Testis (tissue), 3 donors: ENCODE data around the gene BABAM2. TPM values are rescaled to one million over a fixed set of nuclear protein-coding genes. Genes with fewer than 3 reads are reported as not detected.

Experiments
- DNase-seq: peaks from one replicate; pipeline ENCODE4 v3.0.0-alpha.2; 2019
- H3K27ac ChIP-seq, 2 donors: fragments of 200-600 bp; sonication (generic); one replicate each; pipeline ENCODE4 v1.5.1; 2019
- H3K27me3 ChIP-seq: fragments of 200-600 bp; sonication (generic); one replicate; pipeline ENCODE4 v1.5.1; 2019
- H3K36me3 ChIP-seq: fragments of 200-600 bp; sonication (generic); one replicate; pipeline ENCODE4 v1.5.1; 2017; ENCODE audit warnings: low read depth; ENCODE audit errors: missing control alignments
- H3K4me1 ChIP-seq: fragments of 200-600 bp; sonication (generic); one replicate; pipeline ENCODE4 v1.5.1; 2019
- H3K4me3 ChIP-seq, 2 donors: fragments of 200-600 bp; sonication (generic); one replicate each; pipeline ENCODE4 v1.5.1; 2017 to 2019
- H3K9me3 ChIP-seq: fragments of 200-600 bp; sonication (generic); one replicate; pipeline ENCODE4 v1.5.1; 2017
- CTCF ChIP-seq, 3 experiments: fragments of 450-650 bp in 2 of 3; fragments of 200-600 bp in 1 of 3; sonication (generic) in 1 of 3; IDR thresholded peaks; one replicate each; pipeline ENCODE4 v1.5.1; 2016 to 2019; ENCODE audit warnings: antibody characterized with exemption in 3 of 3, mild to moderate bottlenecking in 2 of 3, moderate library complexity in 1 of 3
- POLR2A ChIP-seq: fragments of 450-650 bp; IDR thresholded peaks from one replicate; pipeline ENCODE4 v1.6.1; 2017; ENCODE audit warnings: antibody characterized with exemption, mild to moderate bottlenecking, moderate library complexity
- WGBS, 2 donors: methylation state at CpG; one replicate each; pipeline ENCODE4 v1.1.5; 2018; 5-methylcytosine and 5-hydroxymethylcytosine counted together
- intact Hi-C: fragments of 100-400 bp; cut with DNase I; formaldehyde crosslinking; loops from one replicate; pipeline ENCODE4 v1.15.1; 2023; ENCODE audit warnings: low total_unique reads
- polyA plus RNA-seq: library from polyadenylated mRNA; stranded (reverse); fragments of 350-450 nt; fragmentation: Illumina TruSeq; extraction: RNeasy Lipid Tissue Mini Kit (QIAGEN cat#74804); gene quantifications from one replicate; pipeline ENCODE4 v1.2.3, GENCODE V29; 2014; ENCODE audit warnings: low read depth, low replicate concordance; ENCODE audit not compliant: insufficient read depth
- total RNA-seq, 2 donors: library from RNA; depleted of rRNA; stranded (reverse); fragments of >200 nt; gene quantifications; one replicate each; pipeline ENCODE4 v1.2.3, GENCODE V29; 2016

The BABAM2 gene
- total and polyA plus RNA-seq, 3 donors from 2014 or later, result 49.2 to 70.6 (median 59.1) TPM

- intact Hi-C loops, result no loop called here
- Histone ChIP-seq H3K4me3 (no peak overlapping the region), H3K9me3 (no peaks in the 10 kb centered on the region), H3K4me1 (peaks cover 7% of the 10 kb centered on the region), H3K36me3 (no peaks in the 10 kb centered on the region), H3K27ac (no peak overlapping the region), H3K27me3 (no peaks in the 10 kb centered on the region)
- no peak for TF ChIP-seq CTCF (IDR thresholded peaks at IDR 0.05)
- DNase-seq, result no peak
- WGBS, 2 donors, result 85 to 87% methylated on average over 4 of the region's 4 CpGs
Measured at GRCh38 chr2:28155086-28155485, 264.6 kb downstream of the BABAM2 start.

GRCh38 chr2:28155627-28156026, 265.1 kb downstream of the BABAM2 start:
- TF ChIP-seq POLR2A, result no peak
- peak; percentile 30 to 56 (median 46) for TF ChIP-seq CTCF (IDR thresholded peaks at IDR 0.05)
- H3K4me1 ChIP-seq, result peaks cover 1% of the 10 kb centered on the region
- no peak overlapping the region for H3K27ac ChIP-seq
- no peaks in the 10 kb centered on the region for H3K27me3 ChIP-seq
- DNase-seq, result no peak
- 76 to 85% methylated on average over 1 of the region's 1 CpG for WGBS, 2 donors
- intact Hi-C loops, result no loop called here
- no peaks in the 10 kb centered on the region for H3K36me3 ChIP-seq
- no peaks in the 10 kb centered on the region for H3K9me3 ChIP-seq
- no peak overlapping the region for H3K4me3 ChIP-seq

GRCh38 chr2:28158791-28159190, 268.3 kb downstream of the BABAM2 start:
- TF ChIP-seq POLR2A (no peak), CTCF (IDR thresholded peaks at IDR 0.05) (no peak)
- Histone ChIP-seq H3K27me3 (no peaks in the 10 kb centered on the region), H3K9me3 (no peaks in the 10 kb centered on the region), H3K36me3 (no peaks in the 10 kb centered on the region), H3K4me3 (no peak overlapping the region), H3K27ac (no peak overlapping the region), H3K4me1 (peaks cover 5% of the 10 kb centered on the region)
- 80% methylated on average over 2 of the region's 2 CpGs for WGBS, 2 donors
- intact Hi-C loops, result no loop called here
- DNase-seq, result no peak

- Histone ChIP-seq H3K4me3 (no peak overlapping the region), H3K36me3 (no peaks in the 10 kb centered on the region), H3K4me1 (peaks cover 10% of the 10 kb centered on the region), H3K27ac (no peak overlapping the region), H3K27me3 (no peaks in the 10 kb centered on the region), H3K9me3 (no peaks in the 10 kb centered on the region)
- TF ChIP-seq CTCF (IDR thresholded peaks at IDR 0.05), result no peak
- no peak for TF ChIP-seq POLR2A
- 81 to 93% methylated on average over 3 of the region's 3 CpGs for WGBS, 2 donors
- intact Hi-C loops, result no loop called here
- no peak for DNase-seq
Measured at GRCh38 chr2:28160986-28161425, 270.5 kb downstream of the BABAM2 start.

- DNase-seq, result no peak
- H3K36me3 ChIP-seq, result no peaks in the 10 kb centered on the region
- no peak for TF ChIP-seq POLR2A
- TF ChIP-seq CTCF (IDR thresholded peaks at IDR 0.05), result no peak
- intact Hi-C loops, result no loop called here
- no peak overlapping the region for H3K4me3 ChIP-seq
- H3K27ac ChIP-seq, result no peak overlapping the region
- peaks cover 10% of the 10 kb centered on the region for H3K4me1 ChIP-seq
- H3K27me3 ChIP-seq, result no peaks in the 10 kb centered on the region
- H3K9me3 ChIP-seq, result no peaks in the 10 kb centered on the region
- WGBS, 2 donors, result 87 to 100% methylated on average over 2 of the region's 2 CpGs
Measured at GRCh38 chr2:28161466-28161865, 270.9 kb downstream of the BABAM2 start.
